Measurements from ENCODE around the gene SPATA13. TPM values are rescaled to one million over a fixed set of nuclear protein-coding genes. Genes with fewer than 3 reads are reported as not detected.

SPATA13 gene
- total RNA-seq, 1 experiment from 2014 or later, result 21.4 TPM

- DNase-seq (ENCODE audit: low read depth, low spot score), result no peak
- intact Hi-C loops (cut with micrococcal nuclease), result no loop called here
- ChIA-PET CTCF (no interaction called here), POLR2A (no interaction called here), RAD21 (ENCODE audit: low non-redundant PET in 1 of 2, low total read pairs in 2 of 2, uncharacterized antibody in 2 of 2, unreplicated experiment in 2 of 2) (interaction anchor here in 1 of 2 experiments (0.6 kb wide), 1 partner anchor 21 kb away, joined by 3 read pairs; the partner anchor contains the start of gene SPATA13)
- Histone ChIP-seq H3K4me2 (ENCODE audit: low read length) (no peak overlapping the region), H4K20me1 (ENCODE audit: insufficient read depth) (no peaks in the 10 kb centered on the region; the same call in 1 of the 2 replicates), H3K27me3 (ENCODE audit: insufficient read depth, low read length) (no peaks in the 10 kb centered on the region), H3K4me3 (replicated peaks in 1 of 2; ENCODE audit: low read depth in 1 of 2, low read length in 2 of 2) (no peak overlapping the region), H3K4me1 (ENCODE audit: control insufficient read depth in 1 of 2, insufficient read depth in 2 of 2, low read length in 2 of 2) (no peaks in the 10 kb centered on the region), H2AFZ (ENCODE audit: low read depth, low read length, poor library complexity, severe bottlenecking) (no peak overlapping the region), H3K9me2 (ENCODE audit: insufficient read depth) (no peaks in the 10 kb centered on the region), H3K79me2 (ENCODE audit: insufficient read depth, low read length) (peaks cover 92% of the 10 kb centered on the region), H3K27ac (ENCODE audit: low read depth, low read length) (no peak overlapping the region), H3K9me3 (ENCODE audit: control insufficient read depth in 1 of 2, insufficient read depth in 1 of 2, low read depth in 1 of 2, low read length in 2 of 2) (no peaks in the 10 kb centered on the region), H3K36me3 (ENCODE audit: control insufficient read depth in 1 of 2, insufficient read depth in 2 of 2, low read length in 2 of 2) (no peaks in the 10 kb centered on the region), H3K9ac (ENCODE audit: low read length) (no peak overlapping the region)
- no TSS peak for BruUV-seq (replicated peaks)
- no peak for ATAC-seq
- no peak for TF ChIP-seq MAX (IDR thresholded peaks at IDR 0.05)
- no peak for TF ChIP-seq SP1 (IDR thresholded peaks at IDR 0.05; ENCODE audit: low read depth)
- TF ChIP-seq ZBTB33 (IDR thresholded peaks at IDR 0.05; ENCODE audit: extremely low read depth, insufficient replicate concordance, low read length), result no peak
- TF ChIP-seq EGR1 (IDR thresholded peaks at IDR 0.05; ENCODE audit: low read depth), result no peak
- no peak for TF ChIP-seq JUND (IDR thresholded peaks at IDR 0.05)
- TF ChIP-seq RAD21 (IDR thresholded peaks at IDR 0.05; ENCODE audit: low read depth), result no peak
- no peak for TF ChIP-seq CBX3 (IDR thresholded peaks at IDR 0.05; ENCODE audit: low read depth)
- no peak for TF ChIP-seq SRF (IDR thresholded peaks at IDR 0.05; ENCODE audit: low read depth)
- TF ChIP-seq YY1 (IDR thresholded peaks at IDR 0.05; ENCODE audit: extremely low read depth, insufficient replicate concordance, low read depth, low read length), result no peak
- TF ChIP-seq POLR2A (IDR thresholded peaks at IDR 0.05; ENCODE audit: borderline replicate concordance, extremely low read depth, insufficient read depth, insufficient read length), result no peak
- no peak for TF ChIP-seq ELF1 (IDR thresholded peaks at IDR 0.05; ENCODE audit: borderline replicate concordance, low read depth)
- no peak for TF ChIP-seq CEBPB (IDR thresholded peaks at IDR 0.05; ENCODE audit: low read depth)
- no peak for TF ChIP-seq TCF7L2 (IDR thresholded peaks at IDR 0.05; ENCODE audit: borderline replicate concordance, extremely low read depth, insufficient read depth, insufficient read length)
- no peak for TF ChIP-seq EZH2phosphoT487 (IDR thresholded peaks at IDR 0.05; ENCODE audit: borderline replicate concordance)
- no peak for TF ChIP-seq ATF3 (IDR thresholded peaks at IDR 0.05)
- no peak for TF ChIP-seq POLR2AphosphoS5 (IDR thresholded peaks at IDR 0.05; ENCODE audit: low read depth, low read length)
- TF ChIP-seq ZFX (IDR thresholded peaks at IDR 0.05), result no peak
These were observed 20.3 kb downstream of the SPATA13 start for GRCh38 chr13:24180750-24181377.

Measured in HCT116 (cell line).